Suprapubic skin (tissue), 4 donors: Measurements from ENCODE around the gene FAM187B. TPM values are rescaled to one million over a fixed set of nuclear protein-coding genes. Genes with fewer than 3 reads are reported as not detected.

Source experiments
- DNase-seq, 2 donors: peaks; one replicate each; pipeline ENCODE4 v3.0.0-alpha.2; 2019; ENCODE audit warnings: low spot score in 2 of 2
- H3K27ac ChIP-seq: fragments of 200-600 bp; sonication (generic); one replicate; pipeline ENCODE4 v1.5.1; 2019
- H3K27me3 ChIP-seq: fragments of 200-600 bp; sonication (generic); one replicate; pipeline ENCODE4 v1.5.1; 2019
- H3K36me3 ChIP-seq: fragments of 200-600 bp; sonication (generic); one replicate; pipeline ENCODE4 v1.5.1; 2019
- H3K4me1 ChIP-seq: fragments of 200-600 bp; sonication (generic); one replicate; pipeline ENCODE4 v1.5.1; 2019
- H3K4me3 ChIP-seq: fragments of 200-600 bp; sonication (generic); one replicate; pipeline ENCODE4 v1.5.1; 2019; ENCODE audit warnings: mild to moderate bottlenecking
- H3K9me3 ChIP-seq: fragments of 200-600 bp; sonication (generic); one replicate; pipeline ENCODE4 v1.5.1; 2019
- CTCF ChIP-seq, 2 donors: fragments of 200-600 bp in 1 of 2; fragments of 450-650 bp in 1 of 2; sonication (generic) in 1 of 2; IDR thresholded peaks; one replicate each; pipeline ENCODE4 v1.5.1; 2016 to 2019; ENCODE audit warnings: antibody characterized with exemption in 2 of 2, mild to moderate bottlenecking in 1 of 2, moderate library complexity in 1 of 2
- EP300 ChIP-seq: sonication (generic); formaldehyde crosslinking; IDR thresholded peaks from one replicate; pipeline ENCODE4 v1.6.1; 2017; ENCODE audit warnings: antibody characterized with exemption
- POLR2A ChIP-seq, 2 donors: fragments of 450-650 bp; IDR thresholded peaks; one replicate each; pipeline ENCODE4 v1.6.1; 2017; ENCODE audit warnings: antibody characterized with exemption in 2 of 2, mild to moderate bottlenecking in 2 of 2, moderate library complexity in 2 of 2
- POLR2AphosphoS5 ChIP-seq, 3 donors: sonication (generic); formaldehyde crosslinking; IDR thresholded peaks; one replicate each; pipeline ENCODE4 v1.6.1; 2017; ENCODE audit warnings: antibody characterized with exemption in 3 of 3
- WGBS: methylation state at CpG from one replicate; pipeline ENCODE4 v1.1.5; 2018; 5-methylcytosine and 5-hydroxymethylcytosine counted together
- total RNA-seq, 4 donors: library from RNA; depleted of rRNA; stranded (reverse); fragments of >200 nt; gene quantifications; one replicate each; pipeline ENCODE4 v1.1.0, GENCODE V29; 2016

The FAM187B gene
- total RNA-seq, 4 donors from 2014 or later = not detected

GRCh38 chr19:35264268-35265125 is 36.0 kb upstream of the FAM187B start:
- peak overlapping the region; percentile 38 for H3K27ac ChIP-seq
- TF ChIP-seq CTCF (IDR thresholded peaks at IDR 0.05) (no peak), EP300 (no peak), POLR2AphosphoS5 (IDR thresholded peaks at IDR 0.05) (no peak), POLR2A (IDR thresholded peaks at IDR 0.05) (no peak)
- peaks cover 6% of the 10 kb centered on the region for H3K36me3 ChIP-seq
- peak; percentile 45 to 56 for DNase-seq
- H3K27me3 ChIP-seq = no peaks in the 10 kb centered on the region
- 59% methylated on average over 5 of the region's 7 CpGs for WGBS
- no peaks in the 10 kb centered on the region for H3K9me3 ChIP-seq
- peaks cover 49% of the 10 kb centered on the region for H3K4me1 ChIP-seq
- H3K4me3 ChIP-seq = no peak overlapping the region

- no peak for TF ChIP-seq POLR2A (IDR thresholded peaks at IDR 0.05)
- no peak for TF ChIP-seq EP300
- TF ChIP-seq CTCF (IDR thresholded peaks at IDR 0.05) = no peak
- no peak for TF ChIP-seq POLR2AphosphoS5 (IDR thresholded peaks at IDR 0.05)
- H3K27ac ChIP-seq = no peak overlapping the region
- H3K36me3 ChIP-seq = peaks cover 6% of the 10 kb centered on the region
- DNase-seq = peak in 1 of 2 donors; percentile 54
- H3K4me3 ChIP-seq = no peak overlapping the region
- WGBS = 78% methylated on average over 12 of the region's 17 CpGs
- H3K27me3 ChIP-seq = peaks cover 4% of the 10 kb centered on the region
- peaks cover 47% of the 10 kb centered on the region for H3K4me1 ChIP-seq
- no peaks in the 10 kb centered on the region for H3K9me3 ChIP-seq
Observed at GRCh38 chr19:35262101-35262761, 33.7 kb upstream of the FAM187B start.

- Histone ChIP-seq H3K9me3 (no peaks in the 10 kb centered on the region), H3K36me3 (peaks cover 6% of the 10 kb centered on the region), H3K4me3 (no peak overlapping the region), H3K4me1 (peaks cover 40% of the 10 kb centered on the region), H3K27me3 (peaks cover 7% of the 10 kb centered on the region), H3K27ac (no peak overlapping the region)
- WGBS = 71% methylated on average over 6 of the region's 12 CpGs
- peak in 1 of 2 donors; percentile 77 for DNase-seq
- no peak for TF ChIP-seq POLR2A (IDR thresholded peaks at IDR 0.05)
- TF ChIP-seq CTCF (IDR thresholded peaks at IDR 0.05) = no peak
- TF ChIP-seq EP300 = no peak
- TF ChIP-seq POLR2AphosphoS5 (IDR thresholded peaks at IDR 0.05) = no peak
Observed at GRCh38 chr19:35261356-35262100, 33.0 kb upstream of the FAM187B start.

- Histone ChIP-seq H3K9me3 (no peaks in the 10 kb centered on the region), H3K36me3 (peaks cover 6% of the 10 kb centered on the region), H3K4me3 (no peak overlapping the region), H3K4me1 (peaks cover 33% of the 10 kb centered on the region), H3K27me3 (peaks cover 7% of the 10 kb centered on the region), H3K27ac (no peak overlapping the region)
- DNase-seq = peak in 1 of 2 donors; percentile 41
- WGBS = 72% methylated on average over 10 of the region's 10 CpGs
- no peak for TF ChIP-seq CTCF (IDR thresholded peaks at IDR 0.05)
- TF ChIP-seq EP300 = no peak
- no peak for TF ChIP-seq POLR2AphosphoS5 (IDR thresholded peaks at IDR 0.05)
- no peak for TF ChIP-seq POLR2A (IDR thresholded peaks at IDR 0.05)
Observed at GRCh38 chr19:35260694-35261304, 32.3 kb upstream of the FAM187B start.
